K562 (cell line): Measurements from ENCODE around the gene CD79A. TPM values are rescaled to one million over a fixed set of nuclear protein-coding genes. Genes with fewer than 3 reads are reported as not detected.

Experiments used
- ATAC-seq: fragments of 200-7000 bp; cut with Tn5 transposase; 3 replicates; pipeline ENCODE4 v1.9.1; 2020; ENCODE audit warnings: moderate library complexity
- BruUV-seq: library from RNA; stranded (reverse); fragments of 400-500 nt; replicated peaks from 2 replicates; lab custom pipeline; 2021; lab: Mats Ljungman, UMichigan
- CTCF ChIA-PET: fragments of 300-600 bp; formaldehyde crosslinking; extraction: SDS; loops from one replicate; lab custom pipeline; 2021; ENCODE audit warnings: low intra/inter-chr PET ratio; lab: Yijun Ruan, JAX
- POLR2A ChIA-PET: fragments of 300-600, 350-650 bp; sonication (Branson Sonifier 250); formaldehyde crosslinking; extraction: SDS; loops from one replicate; lab custom pipeline; 2021; ENCODE audit warnings: antibody characterized with exemption, inconsistent platforms; lab: Yijun Ruan, JAX
- DNase-seq, 4 experiments: peaks; one replicate each; pipeline versions ENCODE4 v3.0.0 to v3.0.0-alpha.2; 2011 to 2018; ENCODE audit warnings: low spot score in 3 of 4, mixed read lengths in 3 of 4; ENCODE audit errors: extremely low read depth in 1 of 4
- FAIRE-seq: peaks from 2 replicates; lab custom pipeline; 2011; peaks lifted over from hg19 to GRCh38; lab: Jason Lieb, UNC
- H2AFZ ChIP-seq: 2 replicates; pipeline ENCODE4 v1.6.0; 2011; ENCODE audit warnings: low read depth, low read length, control low read depth, inconsistent platforms
- H3K27ac ChIP-seq: fragments of 200-600 bp; 3 replicates; pipeline ENCODE4 v1.8.0; 2011; ENCODE audit warnings: low read depth, mild to moderate bottlenecking, control low read depth, inconsistent platforms, low read length, moderate library complexity, mixed read lengths; ENCODE audit errors: extremely low read depth
- H3K27me3 ChIP-seq, 2 experiments: fragments of 300-600 bp in 1 of 2; 2 replicates in 1 of 2; 3 replicates in 1 of 2; pipeline versions ENCODE4 v1.6.0 to v1.8.0; 2011; ENCODE audit warnings: inconsistent platforms in 2 of 2, low read length in 2 of 2, mild to moderate bottlenecking in 1 of 2, mixed read lengths in 1 of 2, moderate library complexity in 1 of 2; ENCODE audit not compliant: control insufficient read depth in 2 of 2, insufficient read depth in 2 of 2
- H3K36me3 ChIP-seq: fragments of 300-600 bp; 3 replicates; pipeline ENCODE4 v1.8.0; 2011; ENCODE audit warnings: mild to moderate bottlenecking, low read length, inconsistent platforms; ENCODE audit not compliant: control insufficient read depth, insufficient read depth
- H3K4me1 ChIP-seq, 2 experiments: fragments of 200-600 bp in 1 of 2; replicated peaks in 1 of 2; 2 replicates in 1 of 2; 3 replicates in 1 of 2; pipeline versions ENCODE4 v1.5.1 to v1.8.0; 2011; ENCODE audit warnings: inconsistent platforms in 2 of 2, low read length in 2 of 2, mild to moderate bottlenecking in 1 of 2, mixed read lengths in 1 of 2, moderate library complexity in 1 of 2; ENCODE audit not compliant: control insufficient read depth in 2 of 2, insufficient read depth in 2 of 2
- H3K4me2 ChIP-seq: 2 replicates; pipeline ENCODE4 v1.6.1; 2011; ENCODE audit warnings: low read length, control low read depth, inconsistent platforms, mixed read lengths; ENCODE audit not compliant: insufficient read depth
- H3K4me3 ChIP-seq: fragments of 200-600 bp; sonication (generic), shearing (Covaris generic); 2 replicates; pipeline ENCODE4 v1.5.1; 2016; ENCODE audit warnings: control low read depth, inconsistent platforms
- H3K79me2 ChIP-seq: fragments of 200-600 bp; 3 replicates; pipeline ENCODE4 v1.8.0; 2011; ENCODE audit warnings: low read length, inconsistent platforms; ENCODE audit not compliant: control insufficient read depth, insufficient read depth
- H3K9ac ChIP-seq, 2 experiments: 2 replicates each; pipeline versions ENCODE4 v1.6.0 to v1.6.1; 2011; ENCODE audit warnings: low read depth in 2 of 2, low read length in 2 of 2, control low read depth in 1 of 2, inconsistent platforms in 1 of 2, mild to moderate bottlenecking in 1 of 2, mixed read lengths in 1 of 2; ENCODE audit not compliant: insufficient read depth in 1 of 2
- H3K9me1 ChIP-seq: one replicate; pipeline ENCODE4 v1.6.0; 2011; ENCODE audit warnings: inconsistent platforms, mild to moderate bottlenecking, low read length, moderate library complexity; ENCODE audit not compliant: control insufficient read depth, insufficient read depth
- H3K9me3 ChIP-seq: replicated peaks from 2 replicates; pipeline ENCODE4 v1.5.1; 2011; ENCODE audit warnings: low read depth, low read length, inconsistent platforms; ENCODE audit not compliant: control insufficient read depth, insufficient read depth
- H4K20me1 ChIP-seq: replicated peaks from 2 replicates; pipeline ENCODE4 v1.6.1; 2011; ENCODE audit warnings: low read length, inconsistent platforms, mixed read lengths; ENCODE audit not compliant: control insufficient read depth, insufficient read depth
- DEAF1 ChIP-seq: fragments of 450-650 bp; formaldehyde crosslinking; IDR thresholded peaks from 2 replicates; pipeline ENCODE4 v1.4.0; 2020; ENCODE audit warnings: mild to moderate bottlenecking, moderate library complexity
- HCFC1 ChIP-seq: IDR thresholded peaks from 2 replicates; pipeline ENCODE4 v1.6.1; 2012; ENCODE audit warnings: low read depth, low read length, improper control_type of control experiment
- KDM1A ChIP-seq, 2 experiments: fragments of 450-650 bp; IDR thresholded peaks; 2 replicates each; pipeline ENCODE4 v1.6.1; 2016; ENCODE audit warnings: mild to moderate bottlenecking in 2 of 2
- WGBS: fragments of 100-300 bp; shearing (Covaris generic); methylation state at CpG from one replicate; pipeline ENCODE4 v1.1.6; 2016; ENCODE audit warnings: low coverage, mixed read lengths; ENCODE audit not compliant: insufficient coverage; ENCODE audit errors: missing lambda C conversion rate; 5-methylcytosine and 5-hydroxymethylcytosine counted together
- in situ Hi-C: fragments of 300-500 bp; cut with MboI; formaldehyde crosslinking; loops from 4 replicates; pipeline ENCODE4 v1.15.0; 2018; ENCODE audit warnings: inconsistent platforms, mixed read lengths
- intact Hi-C: fragments of 100-400 bp; cut with micrococcal nuclease; formaldehyde crosslinking; loops from 2 replicates; pipeline ENCODE4 v1.14.2; 2022
- polyA plus RNA-seq, 8 experiments: library from polyadenylated mRNA; depleted of rRNA in 4 of 8; stranded (reverse) in 5 of 8; unstranded in 3 of 8; fragments of >200 nt; fragmentation: Nextera tagmentation in 2 of 8; fragmentation: Illumina TruSeq in 1 of 8; extraction: Ambion mirVana in 2 of 8; extraction: Trizol in 1 of 8; gene quantifications; 2 replicates each; pipeline versions ENCODE4 v1.2.1 to v1.2.3, GENCODE V29; 2011 to 2014; ENCODE audit warnings: inconsistent platforms in 1 of 8, missing spikeins in 1 of 8
- total RNA-seq, 7 experiments: library from RNA; depleted of rRNA in 6 of 7; stranded (reverse); fragments of >200 nt in 6 of 7; fragmentation: Illumina TruSeq in 2 of 7; extraction: Trizol in 2 of 7; gene quantifications; 2 replicates each; pipeline versions ENCODE4 v1.2.1 to v1.2.3, GENCODE V29; 2011 to 2021; ENCODE audit warnings: low replicate concordance in 1 of 7
- TF ChIP-seq, protein P1 (sequence below): fragments of 250-450 bp; sonication (Bioruptor Pico); IDR thresholded peaks from 2 replicates; pipeline ENCODE4 v1.5.1; 2021; ENCODE audit warnings: mild to moderate bottlenecking

The CD79A gene
- total and polyA plus RNA-seq, 9 of the 15 experiments (the other 6 are each of a cell fraction or from before 2014, with no cell fraction given): 0.04 to 0.72 (median 0.17) TPM; not detected in 3

DNA sequence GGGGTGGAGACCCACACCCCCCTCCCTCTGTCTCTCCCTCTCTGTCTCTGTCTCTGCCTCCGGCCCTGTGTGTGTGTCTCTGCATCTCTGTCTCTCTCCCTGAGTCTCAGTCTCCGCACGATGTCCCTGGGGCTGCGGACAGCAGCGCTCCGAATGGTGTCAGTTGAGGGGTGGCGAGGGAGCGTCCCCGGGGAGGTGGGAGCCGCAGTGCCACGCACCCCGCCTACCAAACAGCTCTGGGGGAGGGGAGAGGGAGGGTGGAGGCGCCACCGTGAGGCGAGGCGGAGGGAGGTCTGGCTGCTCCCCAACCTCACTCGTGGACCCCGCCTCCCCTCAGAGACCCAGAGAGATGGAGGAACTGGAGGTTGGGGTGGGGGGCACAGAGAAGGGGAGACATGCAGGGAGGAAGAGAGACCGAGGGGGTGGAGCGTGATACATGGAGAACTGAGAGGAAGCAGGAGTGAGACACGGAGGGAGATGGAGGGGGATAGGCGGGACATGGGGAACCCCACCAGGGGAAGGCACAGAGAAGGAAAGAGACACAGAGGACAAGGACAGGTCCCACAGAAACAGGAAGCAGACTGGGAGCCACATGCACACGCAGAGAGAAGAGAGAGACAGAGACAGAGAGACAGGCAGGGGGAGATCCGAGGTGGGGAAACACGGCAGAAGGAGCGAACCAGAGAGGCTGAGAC, 44.0 kb downstream of the CD79A start:
- ATAC-seq: peak; percentile 34; the same call in 2 of the 3 replicates
- no peaks in the 10 kb centered on the region for H3K9me1 ChIP-seq
- 23% methylated on average over 10 of the region's 26 CpGs for WGBS
- H3K4me1 ChIP-seq: peaks cover 0 to 23% of the 10 kb centered on the region in 2 experiments; a peak in 3 of 5 replicates
- no peak overlapping the region for H3K4me2 ChIP-seq
- peak in 2 of 4 experiments; percentile 59 to 70 for DNase-seq
- BruUV-seq: no TSS peak
- no peak overlapping the region for H3K27ac ChIP-seq
- 0 out of 4 replicates have a peak, but pooled peaks of 1 of the 2 experiments have one; percentile 29 for TF ChIP-seq KDM1A (IDR thresholded peaks at IDR 0.05)
- TF ChIP-seq HCFC1: no peak
- no peak for TF ChIP-seq DEAF1 (CRISPR knock-in tag)
- TF ChIP-seq, protein P1, sequence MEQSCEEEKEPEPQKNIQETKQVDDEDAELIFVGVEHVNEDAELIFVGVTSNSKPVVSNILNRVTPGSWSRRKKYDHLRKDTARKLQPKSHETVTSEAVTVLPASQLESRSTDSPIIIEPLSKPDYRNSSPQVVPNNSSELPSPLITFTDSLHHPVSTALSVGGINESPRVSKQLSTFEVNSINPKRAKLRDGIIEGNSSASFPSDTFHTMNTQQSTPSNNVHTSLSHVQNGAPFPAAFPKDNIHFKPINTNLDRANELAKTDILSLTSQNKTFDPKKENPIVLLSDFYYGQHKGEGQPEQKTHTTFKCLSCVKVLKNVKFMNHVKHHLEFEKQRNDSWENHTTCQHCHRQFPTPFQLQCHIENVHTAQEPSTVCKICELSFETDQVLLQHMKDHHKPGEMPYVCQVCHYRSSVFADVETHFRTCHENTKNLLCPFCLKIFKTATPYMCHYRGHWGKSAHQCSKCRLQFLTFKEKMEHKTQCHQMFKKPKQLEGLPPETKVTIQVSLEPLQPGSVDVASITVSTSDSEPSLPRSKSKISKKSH (CRISPR knock-in tag): no peak
- in situ Hi-C loops (no loop called here), intact Hi-C loops (no loop called here)
- no peak overlapping the region for H2AFZ ChIP-seq
- peaks cover 9 to 29% of the 10 kb centered on the region in 2 experiments; a peak in 4 of 5 replicates for H3K27me3 ChIP-seq
- no peaks in the 10 kb centered on the region; the same call in 1 of the 2 replicates for H3K9me3 ChIP-seq
- H3K36me3 ChIP-seq: no peaks in the 10 kb centered on the region
- peak overlapping the region in 1 of 2 experiments; percentile 50; a peak in 1 of 4 replicates for H3K9ac ChIP-seq
- no peaks in the 10 kb centered on the region for H3K79me2 ChIP-seq
- POLR2A ChIA-PET: interaction anchor here (1.1 kb wide), 1 partner anchor 9 kb away, joined by 4 read pairs; no protein-coding TSS in a partner anchor
- CTCF ChIA-PET: no interaction called here
- H3K4me3 ChIP-seq: no peak overlapping the region
- peaks cover 7% of the 10 kb centered on the region; the same call in 1 of the 2 replicates for H4K20me1 ChIP-seq
- no peak for FAIRE-seq
